GM19238 (cell line): ENCODE results near the gene OR52D1.

ENCODE experiments used
- DNase-seq: peaks from one replicate; pipeline ENCODE4 v3.0.0; 2011; ENCODE audit warnings: low spot score; ENCODE audit not compliant: insufficient read length

The OR52D1 gene

GRCh38 chr11:5509803-5510202, 21.3 kb downstream of the OR52D1 start, which contains the start of gene UBQLN3:
Gene UBQLN3, minus strand, starts transcription at chr11:5509957. Its CDS starts 399 bp downstream, at chr11:5509558.
- no peak for DNase-seq

- no peak for DNase-seq
Measured at GRCh38 chr11:5514841-5515240, 26.4 kb downstream of the OR52D1 start.

DNA sequence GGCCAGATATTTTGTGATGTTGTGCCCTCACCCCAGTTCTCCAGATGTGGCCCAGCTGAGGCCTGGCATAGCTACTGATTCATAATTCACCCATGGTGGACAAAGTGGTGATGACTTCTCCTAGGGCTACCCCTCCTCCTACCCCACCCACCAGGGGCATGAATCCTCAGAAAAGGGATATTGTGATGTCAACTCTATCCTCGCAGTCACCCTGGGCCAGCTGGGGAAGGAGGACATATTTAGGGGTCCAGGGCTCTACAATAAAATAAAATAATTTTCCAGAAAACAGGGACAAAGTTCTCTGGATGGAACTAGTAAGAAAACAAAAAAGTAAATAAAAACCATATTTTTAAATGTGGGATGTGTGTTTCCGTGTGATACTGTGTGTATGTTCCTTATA, 28.1 kb downstream of the OR52D1 start, which contains the start of gene UBQLNL:
UBQLNL (minus strand) TSS at position 101 of the 400 bp plus-strand sequence. CDS start 258 bp downstream, outside the sequence.
- DNase-seq, result no peak

DNA sequence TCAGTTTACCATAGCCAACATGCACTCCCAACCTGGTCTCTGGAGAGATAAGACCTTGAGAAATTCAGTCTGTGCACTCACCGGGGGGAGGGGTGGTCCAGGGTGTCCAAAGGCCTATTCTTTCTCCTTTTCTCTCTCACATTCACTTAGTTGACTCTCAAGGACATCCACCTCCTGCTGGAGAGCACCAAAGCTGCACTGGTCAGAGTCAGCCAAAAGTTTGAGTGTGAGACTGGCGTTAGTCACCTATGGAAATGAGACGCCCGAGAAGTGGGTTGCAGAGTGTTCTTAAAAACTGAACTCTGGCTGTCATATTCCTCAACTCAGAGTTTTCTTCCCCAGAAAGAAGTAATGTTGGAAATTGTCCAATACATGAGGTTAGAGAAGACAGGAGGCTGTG, 33.1 kb downstream of the OR52D1 start:
- DNase-seq, result no peak

DNA sequence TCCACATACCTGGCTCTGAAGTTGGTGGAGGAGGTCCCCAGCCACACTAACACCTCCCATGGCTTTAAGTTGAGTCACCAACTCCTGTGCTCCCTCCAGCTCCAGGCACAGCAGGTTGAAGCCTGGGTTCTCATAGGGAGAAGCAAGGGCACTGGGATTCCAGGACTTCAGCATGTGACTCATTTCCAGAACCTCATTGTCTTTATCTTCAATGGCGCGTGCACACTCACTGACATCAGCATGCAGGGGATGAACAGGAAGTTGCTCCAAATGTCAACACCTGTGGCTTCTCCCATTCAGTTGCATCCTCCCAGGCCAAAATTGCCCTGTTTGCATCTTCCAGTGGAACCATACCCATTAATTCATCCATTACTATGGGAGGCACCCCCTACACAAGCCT, 33.8 kb downstream of the OR52D1 start:
- no peak for DNase-seq

- no peak for DNase-seq
Measured at GRCh38 chr11:5524756-5525155, 36.3 kb downstream of the OR52D1 start.

- no peak for DNase-seq
Measured at GRCh38 chr11:5527716-5528115, 39.2 kb downstream of the OR52D1 start.

- DNase-seq, result no peak
Measured at GRCh38 chr11:5528495-5528894, 40.0 kb downstream of the OR52D1 start.

DNA sequence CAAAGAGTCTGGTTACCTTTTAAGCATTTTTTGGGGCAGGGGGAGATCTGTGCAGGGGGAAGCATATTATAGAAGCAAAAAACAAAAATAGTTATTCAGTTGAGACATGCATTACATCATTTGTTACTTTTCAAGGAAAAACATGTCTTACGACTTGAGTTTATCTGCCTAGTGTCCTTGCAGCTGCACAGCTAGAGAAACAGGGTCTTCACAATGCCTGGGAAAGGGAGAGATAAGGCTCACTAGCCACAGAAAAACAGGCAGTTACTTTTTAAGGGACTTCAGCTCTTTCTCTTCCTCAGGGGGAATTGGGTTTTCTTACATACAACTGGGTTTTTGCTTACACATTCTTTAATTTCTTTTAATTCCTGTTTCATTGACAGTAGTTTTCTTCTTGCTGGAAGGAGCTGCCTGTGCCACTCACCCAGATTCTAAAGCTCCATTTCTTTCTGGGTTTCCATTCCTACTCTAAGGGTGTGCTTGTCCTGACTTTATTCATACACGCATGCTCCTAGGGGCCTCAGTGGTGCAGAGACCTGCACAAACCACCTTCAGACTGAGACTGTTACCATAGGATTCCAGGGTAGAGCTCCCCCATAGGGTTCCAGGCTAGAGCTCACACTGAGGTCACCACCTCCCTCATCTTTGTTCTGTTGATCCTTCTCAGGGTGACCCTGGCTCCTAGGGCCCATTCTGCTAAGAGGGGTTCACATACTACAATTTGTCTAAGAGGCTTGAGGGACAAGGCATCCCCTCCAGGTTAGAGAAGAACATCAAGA, 42.8 kb downstream of the OR52D1 start:
- no peak for DNase-seq

- no peak for DNase-seq
Measured at GRCh38 chr11:5534046-5534445, 45.6 kb downstream of the OR52D1 start.

- DNase-seq, result no peak
Measured at GRCh38 chr11:5536482-5536881, 48.0 kb downstream of the OR52D1 start.
